Measurements from ENCODE around the gene KCNH3. TPM values are rescaled to one million over a fixed set of nuclear protein-coding genes. Genes with fewer than 3 reads are reported as not detected.

Gene KCNH3
- total and polyA plus RNA-seq, 2 of the 8 experiments (the other 6 are each of a cell fraction or from before 2014, with no cell fraction given): 0.24 to 0.50 TPM

- TF ChIP-seq POU5F1 (IDR thresholded peaks at IDR 0.05; ENCODE audit: low read depth, low read length): no peak
- TF ChIP-seq SIN3A (conservative IDR thresholded peaks at IDR 0.05 in 1 of 2, IDR thresholded peaks at IDR 0.05 in 1 of 2; ENCODE audit: low read depth in 1 of 2, low read length in 2 of 2): no peak
- no peak for TF ChIP-seq ASH2L (IDR thresholded peaks at IDR 0.05; ENCODE audit: low read length)
- no peak for TF ChIP-seq POLR2AphosphoS5 (IDR thresholded peaks at IDR 0.05; ENCODE audit: low read depth, low read length)
- no peak for TF ChIP-seq MAFK (IDR thresholded peaks at IDR 0.05; ENCODE audit: low read depth, low read length)
- TF ChIP-seq SP2 (IDR thresholded peaks at IDR 0.05; ENCODE audit: low read length): no peak
- no peak for TF ChIP-seq CEBPB (IDR thresholded peaks at IDR 0.05; ENCODE audit: low read depth, low read length)
Measured at GRCh38 chr12:49549735-49550692, 11.2 kb downstream of the KCNH3 start (continued).

All from H1 (cell line).